ENCODE measurements around the gene F11. TPM values are rescaled to one million over a fixed set of nuclear protein-coding genes. Genes with fewer than 3 reads are reported as not detected.
A peak's percentile ranks its signal among the peaks of the same experiment; 100 is the strongest.
"Not testable (repeated sequence)": the region's sequence is repeated elsewhere in the genome, so short reads cannot be mapped to it uniquely, and the experiment has no call there.

Gene F11
- total and polyA plus RNA-seq, 9 donors: 0.05 to 0.23 (median 0.20) TPM; not detected in 6

DNA sequence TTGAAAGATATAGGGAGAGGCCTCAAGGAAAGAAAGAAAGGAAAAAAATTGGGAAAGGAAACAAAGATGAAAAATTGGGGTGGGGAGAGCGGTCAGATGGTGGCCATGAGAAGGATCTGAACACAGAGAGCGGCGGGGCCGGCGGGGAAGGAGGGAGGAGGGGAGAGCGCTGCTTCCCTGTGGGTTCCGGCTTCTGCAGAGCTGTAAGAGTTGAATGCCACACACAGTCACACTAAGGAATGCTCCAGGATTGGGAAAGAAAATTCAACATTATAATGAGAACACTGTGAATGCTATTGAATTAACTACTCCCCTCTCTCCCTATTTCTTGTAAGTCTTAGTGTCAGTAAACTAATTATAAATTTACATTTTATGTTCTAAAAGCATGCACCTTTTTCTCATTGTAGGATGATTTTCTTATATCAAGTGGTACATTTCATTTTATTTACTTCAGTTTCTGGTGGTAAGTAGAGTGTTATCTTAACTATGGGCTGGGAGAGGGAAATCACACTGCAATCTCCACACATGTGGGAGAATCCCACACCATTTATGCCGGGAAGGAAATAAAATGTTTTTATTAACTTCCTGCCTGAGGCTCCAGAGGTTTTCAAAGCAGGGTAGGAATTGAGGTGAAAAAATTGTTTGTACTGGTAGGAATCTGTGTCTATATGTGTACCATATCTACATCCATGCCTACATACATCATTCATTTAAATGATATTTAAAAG lies 904 bp downstream of the F11 start:
- no peaks in the 10 kb centered on the region for H3K9me3 ChIP-seq
- peak in 1 of 5 donors; percentile 29 for DNase-seq
- TF ChIP-seq CTCF (IDR thresholded peaks at IDR 0.05): no peak
- TF ChIP-seq POLR2A (IDR thresholded peaks at IDR 0.05): no peak
- TF ChIP-seq EP300 (IDR thresholded peaks at IDR 0.05): no peak
- H3K36me3 ChIP-seq: no peaks in the 10 kb centered on the region
- intact Hi-C loops (cut with DNase I): no loop called here
- WGBS, 3 donors: 7 to 14% (median 11%) methylated on average over 8 of the region's 8 CpGs
- H3K4me3 ChIP-seq: no peak overlapping the region
- H3K27me3 ChIP-seq: no peaks in the 10 kb centered on the region
- H3K27ac ChIP-seq: no peak overlapping the region
- H3K4me1 ChIP-seq (ENCODE audit: insufficient read depth): no peaks in the 10 kb centered on the region

DNA sequence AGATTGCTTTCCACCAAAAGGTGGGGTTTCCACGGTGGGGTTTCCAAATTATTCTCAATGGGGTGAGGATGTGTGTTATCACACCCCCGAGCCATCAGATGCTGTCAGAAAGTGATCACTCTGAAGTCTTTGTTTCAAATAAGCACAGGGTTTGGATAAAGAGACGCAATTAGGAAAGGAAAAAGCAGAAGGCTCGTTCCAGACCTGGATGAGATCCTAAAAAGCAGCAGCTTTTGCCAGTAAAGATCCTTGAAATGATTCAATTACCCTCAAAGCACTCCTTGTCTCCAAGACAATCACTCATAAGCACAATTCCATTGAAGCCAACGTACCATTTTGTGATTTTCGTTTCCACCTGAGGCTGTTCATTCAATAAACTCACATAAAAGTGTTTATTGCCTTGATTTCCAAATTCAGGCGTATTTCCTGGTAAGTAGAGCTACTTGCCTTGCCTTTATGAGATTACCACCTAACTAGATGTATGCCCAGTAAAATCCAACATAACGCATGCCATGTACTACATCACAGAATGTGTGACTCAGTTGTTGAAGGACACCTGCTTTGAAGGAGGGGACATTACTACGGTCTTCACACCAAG lies 5.2 kb downstream of the F11 start:
- H3K27me3 ChIP-seq: no peaks in the 10 kb centered on the region
- WGBS, 3 donors: 87 to 90% (median 88%) methylated on average over 9 of the region's 9 CpGs

DNA sequence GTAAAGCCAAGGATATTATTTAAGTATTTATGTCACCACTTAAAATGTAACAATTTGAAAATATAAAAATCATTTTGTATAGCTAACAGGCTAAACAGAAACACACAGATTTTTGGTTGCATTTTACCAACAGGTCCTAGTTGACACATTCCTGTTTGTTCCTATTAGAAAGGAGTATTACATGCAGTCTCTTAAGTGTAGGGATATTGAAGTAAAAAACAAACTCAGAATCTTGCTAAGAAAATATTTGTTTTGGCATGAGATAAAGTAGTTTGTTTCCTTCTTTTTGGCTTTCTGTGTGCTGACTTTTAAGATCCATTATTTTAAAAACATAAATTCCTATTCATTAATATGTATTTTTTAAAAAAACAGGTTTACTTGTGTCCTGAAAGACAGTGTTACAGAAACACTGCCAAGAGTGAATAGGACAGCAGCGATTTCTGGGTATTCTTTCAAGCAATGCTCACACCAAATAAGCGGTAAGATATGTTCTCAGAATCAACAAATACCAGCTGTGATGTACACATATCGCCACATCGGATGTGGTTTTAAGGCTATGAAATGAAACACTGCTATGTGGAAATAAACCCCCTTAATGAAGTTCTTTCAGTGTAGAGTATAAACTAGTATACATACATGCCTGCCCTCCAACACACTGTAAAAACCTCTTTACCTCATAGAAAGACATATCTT lies 6.9 kb downstream of the F11 start:
- TF ChIP-seq CTCF (IDR thresholded peaks at IDR 0.05): no peak
- H3K4me1 ChIP-seq (ENCODE audit: insufficient read depth): no peaks in the 10 kb centered on the region
- no peak overlapping the region for H3K27ac ChIP-seq
- WGBS, 3 donors: 25 to 34% (median 28%) methylated on average over 4 of the region's 4 CpGs
- no peaks in the 10 kb centered on the region for H3K9me3 ChIP-seq
- no peak for DNase-seq
- intact Hi-C loops (cut with DNase I): no loop called here
- H3K36me3 ChIP-seq: no peaks in the 10 kb centered on the region
- no peak overlapping the region for H3K4me3 ChIP-seq
- H3K27me3 ChIP-seq: no peaks in the 10 kb centered on the region

More for the DNA sequence above, 5.2 kb downstream of the F11 start:
- intact Hi-C loops (cut with DNase I): no loop called here
- TF ChIP-seq POLR2A (IDR thresholded peaks at IDR 0.05): no peak
- TF ChIP-seq CTCF (IDR thresholded peaks at IDR 0.05): no peak
- no peak for TF ChIP-seq EP300 (IDR thresholded peaks at IDR 0.05)
- no peak overlapping the region for H3K27ac ChIP-seq
- no peak overlapping the region for H3K4me3 ChIP-seq
- H3K36me3 ChIP-seq: no peaks in the 10 kb centered on the region
- no peaks in the 10 kb centered on the region for H3K4me1 ChIP-seq (ENCODE audit: insufficient read depth)
- H3K9me3 ChIP-seq: no peaks in the 10 kb centered on the region
- no peak for DNase-seq

- H3K27ac ChIP-seq; H3K4me3 ChIP-seq; H3K4me1 ChIP-seq (ENCODE audit: insufficient read depth); H3K27me3 ChIP-seq; H3K9me3 ChIP-seq; intact Hi-C loops (cut with DNase I); DNase-seq; H3K36me3 ChIP-seq: not testable (repeated sequence)
- 93 to 98% (median 95%) methylated on average over 5 of the region's 5 CpGs for WGBS, 3 donors
Observed at GRCh38 chr4:186273392-186273789, 7.4 kb downstream of the F11 start.

DNA sequence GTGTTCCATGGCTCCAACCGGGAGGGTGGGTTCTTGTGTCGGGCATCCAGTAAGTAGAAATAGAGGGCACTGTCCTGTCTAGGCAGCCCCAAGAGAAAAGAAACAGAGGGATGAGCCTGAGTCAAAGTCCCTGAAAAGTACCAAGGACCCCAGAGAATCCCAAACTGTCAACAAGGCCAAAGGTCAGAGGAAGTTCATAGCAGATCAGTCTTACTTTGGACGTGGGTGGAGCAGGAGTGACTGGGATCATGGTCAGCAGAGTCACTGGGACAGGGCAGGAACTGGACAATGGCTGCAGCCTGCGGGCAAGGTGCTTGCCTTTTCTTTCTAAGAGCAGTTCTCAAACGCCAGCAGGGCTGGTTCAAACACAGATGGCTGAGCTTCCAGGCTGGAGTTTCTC lies 17.3 kb downstream of the F11 start:
- TF ChIP-seq EP300 (IDR thresholded peaks at IDR 0.05): no peak
- no peak for TF ChIP-seq POLR2A (IDR thresholded peaks at IDR 0.05)
- TF ChIP-seq CTCF (IDR thresholded peaks at IDR 0.05): no peak
- intact Hi-C loops (cut with DNase I): no loop called here
- no peak for DNase-seq
- Histone ChIP-seq H3K27ac (no peak overlapping the region), H3K27me3 (no peaks in the 10 kb centered on the region), H3K4me3 (no peak overlapping the region), H3K4me1 (ENCODE audit: insufficient read depth) (no peaks in the 10 kb centered on the region), H3K9me3 (no peaks in the 10 kb centered on the region), H3K36me3 (no peaks in the 10 kb centered on the region)
- WGBS, 3 donors: 84 to 87% (median 85%) methylated on average over 5 of the region's 5 CpGs
